ENCODE measurements around the gene GOLGA6D.

The GOLGA6D gene

GRCh38 chr15:75307778-75308390 lies 25.2 kb downstream of the GOLGA6D start:
- CTCF ChIA-PET, result interaction anchor here (0.6 to 3.2 kb wide), 25 partner anchors 12 to 1409 kb away, joined by 3 to 25 read pairs (median 4); partner anchors contain the start of genes SCAMP5 and SNX33
- TF ChIP-seq ZNF501 (tag by site-specific recombination; IDR thresholded peaks at IDR 0.05) (no peak), ZFP41 (tag by site-specific recombination; IDR thresholded peaks at IDR 0.05; ENCODE audit: borderline replicate concordance) (no peak), ZNF513 (tag by site-specific recombination; IDR thresholded peaks at IDR 0.05) (no peak), GLIS1 (tag by site-specific recombination; IDR thresholded peaks at IDR 0.05) (no peak), KLF1 (tag by site-specific recombination; IDR thresholded peaks at IDR 0.05) (peak; percentile 73), ZSCAN30 (tag by site-specific recombination; IDR thresholded peaks at IDR 0.05) (peak; percentile 55; the same call in 1 of the 2 replicates), ZNF23 (tag by site-specific recombination; IDR thresholded peaks at IDR 0.05; ENCODE audit: borderline replicate concordance) (no peak), TRIM28 (IDR thresholded peaks at IDR 0.05; ENCODE audit: borderline replicate concordance, low read length) (no peak), HOXA7 (CRISPR knock-in tag; IDR thresholded peaks at IDR 0.05; ENCODE audit: borderline replicate concordance) (no peak), KLF9 (tag by site-specific recombination; IDR thresholded peaks at IDR 0.05; ENCODE audit: low read depth) (no peak), ZBTB21 (tag by site-specific recombination; IDR thresholded peaks at IDR 0.05) (no peak), ZNF585B (tag by site-specific recombination; IDR thresholded peaks at IDR 0.05) (no peak), ZBTB20 (tag by site-specific recombination; IDR thresholded peaks at IDR 0.05) (peak; percentile 46; the same call in 1 of the 2 replicates), ZNF398 (tag by site-specific recombination; IDR thresholded peaks at IDR 0.05) (no peak), ZNF626 (tag by site-specific recombination; IDR thresholded peaks at IDR 0.05) (no peak), ZNF24 (tag by site-specific recombination; IDR thresholded peaks at IDR 0.05) (no peak), BCL6B (tag by site-specific recombination; IDR thresholded peaks at IDR 0.05) (0 out of 2 replicates have a peak, but pooled peaks have one; percentile 29), ZNF157 (tag by site-specific recombination; IDR thresholded peaks at IDR 0.05) (no peak), ZNF16 (tag by site-specific recombination; IDR thresholded peaks at IDR 0.05; ENCODE audit: low read depth) (no peak), GLI2 (tag by site-specific recombination; IDR thresholded peaks at IDR 0.05; ENCODE audit: borderline replicate concordance, low read depth) (no peak), BCL11B (tag by site-specific recombination; IDR thresholded peaks at IDR 0.05; ENCODE audit: low read depth) (no peak), ZNF837 (tag by site-specific recombination; IDR thresholded peaks at IDR 0.05) (no peak), ZNF544 (tag by site-specific recombination; IDR thresholded peaks at IDR 0.05) (no peak), ZNF664 (tag by site-specific recombination; IDR thresholded peaks at IDR 0.05) (no peak), SCRT1 (tag by site-specific recombination; IDR thresholded peaks at IDR 0.05; ENCODE audit: borderline replicate concordance) (no peak), PRDM10 (tag by site-specific recombination; IDR thresholded peaks at IDR 0.05) (peak; percentile 92)

More at GRCh38 chr15:75307778-75308390, 25.2 kb downstream of the GOLGA6D start:
- no peaks in the 10 kb centered on the region for H3K9me3 ChIP-seq (ENCODE audit: control insufficient read depth, insufficient read depth, low read depth, low read length)
- no peaks in the 10 kb centered on the region for H3K36me3 ChIP-seq (ENCODE audit: control insufficient read depth in 2 of 2, insufficient read depth in 1 of 2, low read length in 2 of 2)
- H3K27ac ChIP-seq (ENCODE audit: extremely low read depth, low read depth, low read length), result no peak overlapping the region
- no peak overlapping the region for H3K4me3 ChIP-seq (ENCODE audit: low read depth, low read length)
- H3K4me1 ChIP-seq (ENCODE audit: control insufficient read depth, insufficient read depth, low read length), result no peaks in the 10 kb centered on the region
- POLR2A ChIA-PET, result interaction anchor here (1.0 to 1.2 kb wide), 2 partner anchors 60 to 106 kb away, joined by 4 to 5 read pairs; partner anchors contain the start of genes C15orf39 and MAN2C1
